Measurements from ENCODE around the gene PRKG1.

PRKG1 gene

DNA sequence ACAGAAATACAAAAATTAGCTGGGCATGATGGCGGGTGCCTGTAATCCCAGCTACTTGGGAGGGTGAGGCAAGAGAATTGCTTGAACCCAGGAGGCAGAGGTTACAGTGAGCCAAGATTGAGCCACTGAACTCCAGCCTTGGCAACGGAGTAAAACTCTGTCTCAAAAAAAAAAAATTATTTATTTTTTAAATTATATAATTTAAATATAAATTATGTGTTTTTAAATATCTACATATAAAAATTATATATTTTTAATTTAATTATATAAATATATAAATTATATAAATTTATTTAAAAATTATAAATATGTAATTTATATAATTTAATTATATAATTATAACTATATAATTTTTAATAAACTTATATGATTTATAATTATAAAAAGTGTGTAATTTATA is 51.2 kb downstream of the PRKG1 start:
- Histone ChIP-seq H3K14ac (ENCODE audit: low read length) (no peak overlapping the region), H3K9me3 (replicated peaks in 1 of 2; ENCODE audit: control insufficient read depth in 2 of 2, insufficient read depth in 1 of 2, low read depth in 1 of 2, low read length in 2 of 2) (peaks cover 0 to 5% of the 10 kb centered on the region in 2 donors), H2AK5ac (ENCODE audit: low read depth, low read length) (no peak overlapping the region), H3K4me3 (ENCODE audit: low read length in 2 of 2) (no peak overlapping the region), H3K27me3 (ENCODE audit: control insufficient read depth in 3 of 3, insufficient read depth in 3 of 3, low read depth in 1 of 3, low read length in 3 of 3) (no peaks in the 10 kb centered on the region), H2BK5ac (ENCODE audit: low read length) (no peak overlapping the region), H3K27ac (replicated peaks; ENCODE audit: low read length) (no peak overlapping the region), H4K8ac (ENCODE audit: low read depth, low read length) (no peak overlapping the region), H3K4me1 (ENCODE audit: control insufficient read depth in 2 of 2, insufficient read depth in 1 of 2, low read depth in 1 of 2, low read length in 2 of 2) (no peaks in the 10 kb centered on the region), H3K4me2 (ENCODE audit: insufficient read depth, low read length, poor library complexity, severe bottlenecking) (no peak overlapping the region), H3K36me3 (replicated peaks in 1 of 2; ENCODE audit: control insufficient read depth in 2 of 2, insufficient read depth in 2 of 2, low read length in 2 of 2) (no peaks in the 10 kb centered on the region), H3K18ac (ENCODE audit: low read length) (no peak overlapping the region), H3K79me1 (ENCODE audit: low read depth, low read length) (no peaks in the 10 kb centered on the region), H2BK15ac (ENCODE audit: low read length) (no peak overlapping the region), H3K9ac (ENCODE audit: low read depth, low read length, poor library complexity) (no peak overlapping the region), H2BK120ac (ENCODE audit: low read depth, low read length) (no peak overlapping the region), H2AFZ (ENCODE audit: low read length) (no peak overlapping the region), H3K4ac (ENCODE audit: low read length) (no peak overlapping the region), H4K91ac (ENCODE audit: low read depth, low read length, poor library complexity) (no peak overlapping the region), H2BK12ac (ENCODE audit: low read length) (no peak overlapping the region), H3K23ac (ENCODE audit: low read depth, low read length, poor library complexity) (no peak overlapping the region)
- no peak for DNase-seq (ENCODE audit: low spot score)
- WGBS, 2 donors (ENCODE audit: extremely low coverage in 2 of 2, insufficient read length in 2 of 2, insufficient replicate concordance in 1 of 2): no CpG with 5 or more reads among the region's 2 CpGs

DNA sequence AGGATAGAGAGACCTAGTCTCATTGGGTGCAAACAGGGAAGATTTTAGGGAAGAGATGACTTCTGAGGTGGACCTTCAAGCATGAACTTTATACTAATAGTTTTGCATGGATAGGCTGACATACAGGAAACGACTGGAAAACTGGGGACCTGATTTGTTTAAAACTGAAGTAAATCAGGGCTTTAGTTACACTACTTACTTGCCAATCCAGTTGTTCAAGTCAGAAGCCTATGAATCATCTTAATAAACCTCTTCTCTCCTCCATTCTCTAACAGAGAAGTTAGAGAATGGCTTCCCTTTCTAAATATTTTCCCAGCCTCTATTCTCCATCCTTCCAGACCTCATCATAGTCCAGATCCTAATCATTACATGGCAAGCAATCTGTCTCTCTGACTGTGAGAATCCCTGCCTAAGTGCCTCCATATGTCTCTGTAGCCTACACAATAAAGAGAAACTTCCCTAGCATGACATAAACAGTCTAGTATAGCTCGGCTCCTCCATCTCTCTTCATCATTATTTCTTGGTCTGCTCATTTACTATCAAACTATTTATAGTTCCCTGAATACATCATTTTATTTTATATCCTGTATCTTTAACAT is 55.8 kb downstream of the PRKG1 start:
- Histone ChIP-seq H3K27ac (replicated peaks; ENCODE audit: low read length) (no peak overlapping the region), H3K4me1 (ENCODE audit: control insufficient read depth in 2 of 2, insufficient read depth in 1 of 2, low read depth in 1 of 2, low read length in 2 of 2) (no peaks in the 10 kb centered on the region), H2AFZ (ENCODE audit: low read length) (no peak overlapping the region), H2BK5ac (ENCODE audit: low read length) (no peak overlapping the region), H3K18ac (ENCODE audit: low read length) (no peak overlapping the region), H3K23ac (ENCODE audit: low read depth, low read length, poor library complexity) (no peak overlapping the region), H3K4me3 (ENCODE audit: low read length in 2 of 2) (no peak overlapping the region), H2BK12ac (ENCODE audit: low read length) (no peak overlapping the region), H4K91ac (ENCODE audit: low read depth, low read length, poor library complexity) (no peak overlapping the region), H3K36me3 (replicated peaks in 1 of 2; ENCODE audit: control insufficient read depth in 2 of 2, insufficient read depth in 2 of 2, low read length in 2 of 2) (no peaks in the 10 kb centered on the region), H3K79me1 (ENCODE audit: low read depth, low read length) (no peaks in the 10 kb centered on the region), H4K8ac (ENCODE audit: low read depth, low read length) (no peak overlapping the region), H3K14ac (ENCODE audit: low read length) (no peak overlapping the region), H3K9ac (ENCODE audit: low read depth, low read length, poor library complexity) (no peak overlapping the region), H2BK120ac (ENCODE audit: low read depth, low read length) (no peak overlapping the region), H3K27me3 (ENCODE audit: control insufficient read depth in 3 of 3, insufficient read depth in 3 of 3, low read depth in 1 of 3, low read length in 3 of 3) (no peaks in the 10 kb centered on the region), H2BK15ac (ENCODE audit: low read length) (no peak overlapping the region), H3K9me3 (replicated peaks in 1 of 2; ENCODE audit: control insufficient read depth in 2 of 2, insufficient read depth in 1 of 2, low read depth in 1 of 2, low read length in 2 of 2) (peaks cover 0 to 5% of the 10 kb centered on the region in 2 donors), H2AK5ac (ENCODE audit: low read depth, low read length) (no peak overlapping the region), H3K4ac (ENCODE audit: low read length) (no peak overlapping the region), H3K4me2 (ENCODE audit: insufficient read depth, low read length, poor library complexity, severe bottlenecking) (no peak overlapping the region)
- WGBS, 2 donors (ENCODE audit: extremely low coverage in 2 of 2, insufficient read length in 2 of 2, insufficient replicate concordance in 1 of 2): no CpG with 5 or more reads among the region's 2 CpGs
- DNase-seq (ENCODE audit: low spot score): no peak

DNA sequence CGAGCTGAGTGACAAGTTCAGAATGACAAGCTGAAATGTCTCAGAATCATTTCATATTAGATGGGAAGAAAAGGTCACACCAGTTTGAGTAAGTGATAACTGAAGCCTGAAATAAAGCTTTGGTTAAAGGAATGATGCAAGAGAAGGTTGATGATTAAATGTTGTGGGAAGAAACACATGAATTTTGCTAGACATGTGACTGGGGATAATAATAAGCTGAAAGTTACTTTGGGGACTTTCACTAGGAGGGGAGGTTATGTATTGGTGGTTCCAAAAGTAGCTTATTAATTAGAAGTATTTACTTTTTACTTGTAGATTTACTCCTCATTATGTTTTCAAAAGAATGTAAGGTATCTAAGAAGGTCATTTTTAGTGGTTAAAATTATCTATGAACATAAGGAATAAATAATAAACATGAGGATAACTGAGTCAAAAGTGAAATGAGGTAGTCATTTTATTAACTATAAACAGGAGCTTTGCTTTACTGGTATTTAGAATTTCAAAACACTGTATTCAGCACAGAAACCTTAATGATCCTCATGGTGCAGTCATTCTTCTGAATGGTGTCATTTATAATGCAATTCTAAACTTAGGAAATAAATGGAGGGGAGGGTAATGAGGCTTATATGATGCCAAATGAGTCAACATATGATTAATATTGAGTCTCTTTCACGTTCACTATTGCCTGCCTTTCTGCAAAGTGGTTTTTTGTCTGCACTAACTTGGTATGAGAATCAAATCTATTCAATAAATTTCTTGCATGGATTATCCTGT is 63.7 kb downstream of the PRKG1 start:
- no peak overlapping the region for H2BK120ac ChIP-seq (ENCODE audit: low read depth, low read length)
- H2BK5ac ChIP-seq (ENCODE audit: low read length): no peak overlapping the region
- no peaks in the 10 kb centered on the region for H3K79me1 ChIP-seq (ENCODE audit: low read depth, low read length)
- H3K27ac ChIP-seq (replicated peaks; ENCODE audit: low read length): no peak overlapping the region
- H3K4ac ChIP-seq (ENCODE audit: low read length): no peak overlapping the region
- no peaks in the 10 kb centered on the region for H3K36me3 ChIP-seq (replicated peaks in 1 of 2; ENCODE audit: control insufficient read depth in 2 of 2, insufficient read depth in 2 of 2, low read length in 2 of 2)
- H2BK12ac ChIP-seq (ENCODE audit: low read length): no peak overlapping the region
- no peak overlapping the region for H3K18ac ChIP-seq (ENCODE audit: low read length)
- WGBS, 2 donors (ENCODE audit: extremely low coverage in 2 of 2, insufficient read length in 2 of 2, insufficient replicate concordance in 1 of 2): no CpG with 5 or more reads among the region's 2 CpGs
- H3K4me3 ChIP-seq (ENCODE audit: low read length in 2 of 2): no peak overlapping the region
- no peaks in the 10 kb centered on the region for H3K27me3 ChIP-seq (ENCODE audit: control insufficient read depth in 3 of 3, insufficient read depth in 3 of 3, low read depth in 1 of 3, low read length in 3 of 3)
- H3K4me2 ChIP-seq (ENCODE audit: insufficient read depth, low read length, poor library complexity, severe bottlenecking): no peak overlapping the region
- no peak overlapping the region for H4K91ac ChIP-seq (ENCODE audit: low read depth, low read length, poor library complexity)
- H3K9me3 ChIP-seq (replicated peaks in 1 of 2; ENCODE audit: control insufficient read depth in 2 of 2, insufficient read depth in 1 of 2, low read depth in 1 of 2, low read length in 2 of 2): no peaks in the 10 kb centered on the region
- H4K8ac ChIP-seq (ENCODE audit: low read depth, low read length): no peak overlapping the region
- no peak overlapping the region for H3K14ac ChIP-seq (ENCODE audit: low read length)
- no peak overlapping the region for H2AFZ ChIP-seq (ENCODE audit: low read length)
- no peak overlapping the region for H3K9ac ChIP-seq (ENCODE audit: low read depth, low read length, poor library complexity)
- no peak for DNase-seq (ENCODE audit: low spot score)
- no peak overlapping the region for H3K23ac ChIP-seq (ENCODE audit: low read depth, low read length, poor library complexity)
- H2BK15ac ChIP-seq (ENCODE audit: low read length): no peak overlapping the region
- no peak overlapping the region for H2AK5ac ChIP-seq (ENCODE audit: low read depth, low read length)
- peaks cover 2 to 5% of the 10 kb centered on the region in 2 donors for H3K4me1 ChIP-seq (ENCODE audit: control insufficient read depth in 2 of 2, insufficient read depth in 1 of 2, low read depth in 1 of 2, low read length in 2 of 2)

DNA sequence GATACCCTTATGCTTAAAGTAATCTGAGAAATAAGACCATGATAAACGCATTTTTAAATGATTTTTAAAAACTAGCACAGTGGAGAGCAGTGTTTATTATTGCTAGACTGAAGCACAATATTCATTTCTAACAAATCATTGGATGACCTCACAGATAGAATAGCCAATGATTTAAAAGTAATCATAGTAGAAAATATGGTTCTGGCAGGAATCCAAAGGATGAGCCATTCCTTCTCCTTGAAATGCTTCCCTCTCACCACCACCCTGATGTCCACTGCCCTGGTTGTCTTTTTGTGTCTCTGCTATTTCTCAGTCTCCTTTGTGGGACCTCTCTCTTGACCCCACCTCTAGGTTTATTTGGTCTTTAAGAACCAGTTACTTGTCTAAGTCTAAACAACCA is 64.9 kb downstream of the PRKG1 start:
- Histone ChIP-seq H4K91ac (ENCODE audit: low read depth, low read length, poor library complexity) (no peak overlapping the region), H3K9ac (ENCODE audit: low read depth, low read length, poor library complexity) (no peak overlapping the region), H3K4me1 (ENCODE audit: control insufficient read depth in 2 of 2, insufficient read depth in 1 of 2, low read depth in 1 of 2, low read length in 2 of 2) (peaks cover 2 to 5% of the 10 kb centered on the region in 2 donors), H4K8ac (ENCODE audit: low read depth, low read length) (no peak overlapping the region), H2BK12ac (ENCODE audit: low read length) (no peak overlapping the region), H3K9me3 (replicated peaks in 1 of 2; ENCODE audit: control insufficient read depth in 2 of 2, insufficient read depth in 1 of 2, low read depth in 1 of 2, low read length in 2 of 2) (no peaks in the 10 kb centered on the region), H3K36me3 (replicated peaks in 1 of 2; ENCODE audit: control insufficient read depth in 2 of 2, insufficient read depth in 2 of 2, low read length in 2 of 2) (no peaks in the 10 kb centered on the region), H3K4me2 (ENCODE audit: insufficient read depth, low read length, poor library complexity, severe bottlenecking) (no peak overlapping the region), H3K18ac (ENCODE audit: low read length) (no peak overlapping the region), H3K27me3 (ENCODE audit: control insufficient read depth in 3 of 3, insufficient read depth in 3 of 3, low read depth in 1 of 3, low read length in 3 of 3) (no peaks in the 10 kb centered on the region), H2BK15ac (ENCODE audit: low read length) (no peak overlapping the region), H2AK5ac (ENCODE audit: low read depth, low read length) (no peak overlapping the region), H2AFZ (ENCODE audit: low read length) (no peak overlapping the region), H3K79me1 (ENCODE audit: low read depth, low read length) (no peaks in the 10 kb centered on the region), H3K27ac (replicated peaks; ENCODE audit: low read length) (no peak overlapping the region), H3K14ac (ENCODE audit: low read length) (no peak overlapping the region), H2BK120ac (ENCODE audit: low read depth, low read length) (no peak overlapping the region), H2BK5ac (ENCODE audit: low read length) (no peak overlapping the region), H3K4ac (ENCODE audit: low read length) (no peak overlapping the region), H3K4me3 (ENCODE audit: low read length in 2 of 2) (no peak overlapping the region), H3K23ac (ENCODE audit: low read depth, low read length, poor library complexity) (no peak overlapping the region)
- DNase-seq (ENCODE audit: low spot score): no peak
- no CpG with 5 or more reads among the region's 1 CpG for WGBS, 2 donors (ENCODE audit: extremely low coverage in 2 of 2, insufficient read length in 2 of 2, insufficient replicate concordance in 1 of 2)
